ENCODE measurements around the gene TTLL8. TPM values are rescaled to one million over a fixed set of nuclear protein-coding genes. Genes with fewer than 3 reads are reported as not detected.

TTLL8 gene
- polyA plus RNA-seq, 1 of the 3 experiments (the other 2 are of a cell fraction), result not detected

DNA sequence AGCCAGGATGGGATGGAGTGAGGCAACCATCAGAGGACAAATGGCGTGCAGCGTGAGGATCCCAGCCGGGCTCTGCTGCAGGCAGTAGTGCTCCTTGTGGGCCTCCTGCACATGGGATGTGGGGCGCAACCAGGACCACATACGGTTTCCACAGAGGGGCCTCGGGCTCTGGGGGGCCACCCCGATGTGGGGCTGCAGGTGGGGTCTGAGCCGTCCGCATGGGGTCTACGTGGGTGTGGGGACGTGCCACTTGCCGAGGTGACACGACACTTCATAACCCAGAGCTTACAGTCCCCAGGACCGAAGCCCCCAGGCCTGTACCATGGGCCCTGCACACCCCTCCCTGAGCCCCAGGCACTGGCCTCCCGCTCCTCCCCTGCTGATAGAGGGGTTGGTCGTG lies 10.8 kb downstream of the TTLL8 start:
- H3K36me3 ChIP-seq (replicated peaks in 1 of 2; ENCODE audit: control insufficient read depth in 1 of 2, insufficient read depth in 2 of 2, low read length in 1 of 2), result no peaks in the 10 kb centered on the region
- no peaks in the 10 kb centered on the region for H3K79me2 ChIP-seq (ENCODE audit: insufficient read depth)
- H2AFZ ChIP-seq (ENCODE audit: low read depth), result no peak overlapping the region
- H3F3A ChIP-seq (replicated peaks; ENCODE audit: insufficient read depth), result no peaks in the 10 kb centered on the region
- no peaks in the 10 kb centered on the region for H4K20me1 ChIP-seq (ENCODE audit: insufficient read depth)
- peak; percentile 23 for DNase-seq
- H3K27ac ChIP-seq (ENCODE audit: low read depth in 2 of 2, low read length in 1 of 2), result no peak overlapping the region
- no peaks in the 10 kb centered on the region for H3K9me3 ChIP-seq
- no peak for TF ChIP-seq TCF12 (IDR thresholded peaks at IDR 0.05)
- no peak for TF ChIP-seq EZH2phosphoT487 (IDR thresholded peaks at IDR 0.05; ENCODE audit: borderline replicate concordance, low read depth)
- no peak for TF ChIP-seq JUND (IDR thresholded peaks at IDR 0.05)
- no peak for TF ChIP-seq GABPA (IDR thresholded peaks at IDR 0.05; ENCODE audit: low read depth)
- no peak for TF ChIP-seq POLR2AphosphoS5 (IDR thresholded peaks at IDR 0.05; ENCODE audit: low read depth, low read length)
- TF ChIP-seq, protein P1, sequence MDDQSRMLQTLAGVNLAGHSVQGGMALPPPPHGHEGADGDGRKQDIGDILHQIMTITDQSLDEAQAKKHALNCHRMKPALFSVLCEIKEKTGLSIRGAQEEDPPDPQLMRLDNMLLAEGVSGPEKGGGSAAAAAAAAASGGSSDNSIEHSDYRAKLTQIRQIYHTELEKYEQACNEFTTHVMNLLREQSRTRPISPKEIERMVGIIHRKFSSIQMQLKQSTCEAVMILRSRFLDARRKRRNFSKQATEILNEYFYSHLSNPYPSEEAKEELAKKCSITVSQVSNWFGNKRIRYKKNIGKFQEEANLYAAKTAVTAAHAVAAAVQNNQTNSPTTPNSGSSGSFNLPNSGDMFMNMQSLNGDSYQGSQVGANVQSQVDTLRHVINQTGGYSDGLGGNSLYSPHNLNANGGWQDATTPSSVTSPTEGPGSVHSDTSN (IDR thresholded peaks at IDR 0.05), result no peak
- 69% methylated on average over 3 of the region's 16 CpGs for WGBS (ENCODE audit: low lambda C conversion rate)
- CTCF ChIA-PET, result interaction anchor here (0.6 kb wide), 1 partner anchor 30 kb away, joined by 3 read pairs; no protein-coding TSS in a partner anchor
- no peaks in the 10 kb centered on the region for H3K9me2 ChIP-seq
- peaks cover 12% of the 10 kb centered on the region for H3K27me3 ChIP-seq (ENCODE audit: insufficient read depth)
- H3K4me1 ChIP-seq (ENCODE audit: control insufficient read depth in 1 of 2, insufficient read depth in 2 of 2, low read depth in 1 of 2, low read length in 1 of 2), result no peaks in the 10 kb centered on the region
- no peak overlapping the region for H3K4me3 ChIP-seq (ENCODE audit: low read depth in 2 of 2, low read length in 1 of 2)
- H3K4me2 ChIP-seq, result no peak overlapping the region
- H3K9ac ChIP-seq, result no peak overlapping the region
- POLR2A ChIA-PET, result no interaction called here

DNA sequence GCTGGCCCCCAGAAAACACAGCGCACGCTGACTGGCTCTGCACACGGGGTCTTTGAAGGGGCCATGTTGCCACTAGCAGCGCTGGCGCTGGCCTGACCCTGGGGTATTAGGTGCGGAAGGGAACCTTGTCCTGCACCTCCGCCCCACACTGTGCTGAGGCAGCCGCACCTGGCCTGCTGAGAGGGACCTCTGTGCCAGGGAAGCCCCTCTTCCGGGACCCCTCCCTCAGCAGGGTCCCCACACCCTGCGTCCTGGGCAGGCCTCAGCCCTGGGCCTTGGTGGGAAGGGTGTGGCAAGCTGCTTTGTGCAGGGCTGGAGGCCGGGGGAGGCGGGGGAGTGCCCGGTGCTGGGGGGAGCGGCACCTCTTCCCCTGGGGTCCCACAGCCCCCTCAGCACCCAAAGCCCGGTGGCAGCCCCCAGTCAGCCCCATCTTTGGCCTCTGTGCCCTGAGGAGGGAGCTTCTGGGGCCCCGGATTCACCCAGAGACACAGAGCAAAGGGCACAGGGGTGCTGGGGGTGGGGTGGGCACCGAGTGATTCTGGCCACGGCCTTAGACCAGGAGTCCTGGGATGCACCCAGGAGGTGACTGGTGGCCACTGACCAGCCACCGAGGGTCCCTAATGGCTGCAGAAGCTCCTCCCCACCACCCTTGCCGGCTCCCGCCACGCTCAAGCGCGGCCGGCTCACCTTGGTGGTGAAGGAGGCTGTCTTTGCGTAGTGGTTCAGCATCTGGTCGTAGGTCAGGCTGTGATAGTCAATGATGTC lies 11.4 kb downstream of the TTLL8 start:
- H3K79me2 ChIP-seq (ENCODE audit: insufficient read depth), result no peaks in the 10 kb centered on the region
- WGBS (ENCODE audit: low lambda C conversion rate), result 67% methylated on average over 18 of the region's 27 CpGs
- peaks cover 12% of the 10 kb centered on the region for H3K27me3 ChIP-seq (ENCODE audit: insufficient read depth)
- H3K27ac ChIP-seq (ENCODE audit: low read depth in 2 of 2, low read length in 1 of 2), result no peak overlapping the region
- H3K4me1 ChIP-seq (ENCODE audit: control insufficient read depth in 1 of 2, insufficient read depth in 2 of 2, low read depth in 1 of 2, low read length in 1 of 2), result no peaks in the 10 kb centered on the region
- H3K9me2 ChIP-seq, result no peaks in the 10 kb centered on the region
- H3K4me2 ChIP-seq, result no peak overlapping the region
- DNase-seq, result peak; percentile 36
- no peak overlapping the region for H3K9ac ChIP-seq
- no peaks in the 10 kb centered on the region for H3K36me3 ChIP-seq (replicated peaks in 1 of 2; ENCODE audit: control insufficient read depth in 1 of 2, insufficient read depth in 2 of 2, low read length in 1 of 2)
- no peaks in the 10 kb centered on the region for H4K20me1 ChIP-seq (ENCODE audit: insufficient read depth)
- no peaks in the 10 kb centered on the region for H3F3A ChIP-seq (replicated peaks; ENCODE audit: insufficient read depth)
- ChIA-PET CTCF (interaction anchor here (1.0 kb wide), 1 partner anchor 10 kb away, joined by 3 read pairs; no protein-coding TSS in a partner anchor), POLR2A (no interaction called here)
- TF ChIP-seq TAF1 (IDR thresholded peaks at IDR 0.05; ENCODE audit: borderline replicate concordance, low read depth, low read length) (no peak), GABPA (IDR thresholded peaks at IDR 0.05; ENCODE audit: low read depth) (no peak), RXRA (IDR thresholded peaks at IDR 0.05; ENCODE audit: borderline replicate concordance, low read depth) (no peak), SIN3A (IDR thresholded peaks at IDR 0.05; ENCODE audit: borderline replicate concordance, low read depth, low read length) (no peak)
- H2AFZ ChIP-seq (ENCODE audit: low read depth), result no peak overlapping the region
- H3K9me3 ChIP-seq, result no peaks in the 10 kb centered on the region
- no peak overlapping the region for H3K4me3 ChIP-seq (ENCODE audit: low read depth in 2 of 2, low read length in 1 of 2)

DNA sequence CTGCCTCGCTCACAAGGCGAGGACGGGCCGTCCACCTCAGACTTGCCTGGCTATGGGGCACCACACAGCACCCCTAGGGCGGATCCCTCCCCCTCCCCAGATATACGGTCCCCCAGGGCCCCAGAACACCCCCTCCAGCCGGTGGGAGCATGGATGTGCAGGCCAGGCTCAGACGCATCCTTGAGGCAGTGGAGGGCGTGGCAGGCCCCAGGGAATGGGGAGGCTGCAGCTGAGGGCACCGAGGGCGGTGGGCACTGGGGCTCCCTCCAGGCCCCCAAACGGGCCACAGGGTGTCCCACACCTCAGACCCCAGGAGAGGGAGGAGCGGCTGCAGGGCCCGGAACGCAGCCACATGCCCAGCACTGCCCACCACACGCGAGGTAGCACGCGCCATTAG lies 12.1 kb downstream of the TTLL8 start:
- H3K9me3 ChIP-seq, result no peaks in the 10 kb centered on the region
- H3K4me2 ChIP-seq, result no peak overlapping the region
- no peaks in the 10 kb centered on the region for H3K36me3 ChIP-seq (replicated peaks in 1 of 2; ENCODE audit: control insufficient read depth in 1 of 2, insufficient read depth in 2 of 2, low read length in 1 of 2)
- H3K79me2 ChIP-seq (ENCODE audit: insufficient read depth), result no peaks in the 10 kb centered on the region
- no peaks in the 10 kb centered on the region for H3K4me1 ChIP-seq (ENCODE audit: control insufficient read depth in 1 of 2, insufficient read depth in 2 of 2, low read depth in 1 of 2, low read length in 1 of 2)
- no peaks in the 10 kb centered on the region for H3K9me2 ChIP-seq
- H3K4me3 ChIP-seq (ENCODE audit: low read depth in 2 of 2, low read length in 1 of 2), result no peak overlapping the region
- H3K27me3 ChIP-seq (ENCODE audit: insufficient read depth), result peaks cover 12% of the 10 kb centered on the region
- no peaks in the 10 kb centered on the region for H3F3A ChIP-seq (replicated peaks; ENCODE audit: insufficient read depth)
- POLR2A ChIA-PET, result no interaction called here
- H3K27ac ChIP-seq (ENCODE audit: low read depth in 2 of 2, low read length in 1 of 2), result no peak overlapping the region
- no peak for DNase-seq
- H4K20me1 ChIP-seq (ENCODE audit: insufficient read depth), result no peaks in the 10 kb centered on the region
- WGBS (ENCODE audit: low lambda C conversion rate), result 68% methylated on average over 16 of the region's 19 CpGs
- CTCF ChIA-PET, result interaction anchor here (1.0 kb wide), 1 partner anchor 10 kb away, joined by 3 read pairs; no protein-coding TSS in a partner anchor
- TF ChIP-seq, protein P2, sequence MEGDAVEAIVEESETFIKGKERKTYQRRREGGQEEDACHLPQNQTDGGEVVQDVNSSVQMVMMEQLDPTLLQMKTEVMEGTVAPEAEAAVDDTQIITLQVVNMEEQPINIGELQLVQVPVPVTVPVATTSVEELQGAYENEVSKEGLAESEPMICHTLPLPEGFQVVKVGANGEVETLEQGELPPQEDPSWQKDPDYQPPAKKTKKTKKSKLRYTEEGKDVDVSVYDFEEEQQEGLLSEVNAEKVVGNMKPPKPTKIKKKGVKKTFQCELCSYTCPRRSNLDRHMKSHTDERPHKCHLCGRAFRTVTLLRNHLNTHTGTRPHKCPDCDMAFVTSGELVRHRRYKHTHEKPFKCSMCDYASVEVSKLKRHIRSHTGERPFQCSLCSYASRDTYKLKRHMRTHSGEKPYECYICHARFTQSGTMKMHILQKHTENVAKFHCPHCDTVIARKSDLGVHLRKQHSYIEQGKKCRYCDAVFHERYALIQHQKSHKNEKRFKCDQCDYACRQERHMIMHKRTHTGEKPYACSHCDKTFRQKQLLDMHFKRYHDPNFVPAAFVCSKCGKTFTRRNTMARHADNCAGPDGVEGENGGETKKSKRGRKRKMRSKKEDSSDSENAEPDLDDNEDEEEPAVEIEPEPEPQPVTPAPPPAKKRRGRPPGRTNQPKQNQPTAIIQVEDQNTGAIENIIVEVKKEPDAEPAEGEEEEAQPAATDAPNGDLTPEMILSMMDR (IDR thresholded peaks at IDR 0.05), result no peak
- TF ChIP-seq RXRA (IDR thresholded peaks at IDR 0.05; ENCODE audit: borderline replicate concordance, low read depth) (no peak), MXI1 (IDR thresholded peaks at IDR 0.05; ENCODE audit: low read depth, low read length) (no peak), SIN3A (IDR thresholded peaks at IDR 0.05; ENCODE audit: borderline replicate concordance, low read depth, low read length) (no peak), SMC3 (IDR thresholded peaks at IDR 0.05; ENCODE audit: low read depth, low read length) (no peak), POLR2AphosphoS5 (IDR thresholded peaks at IDR 0.05; ENCODE audit: low read depth, low read length) (no peak), NFIC (IDR thresholded peaks at IDR 0.05; ENCODE audit: borderline replicate concordance) (no peak), RAD21 (IDR thresholded peaks at IDR 0.05; ENCODE audit: low read length) (no peak), FOXM1 (IDR thresholded peaks at IDR 0.05; ENCODE audit: low read depth) (no peak), RFX5 (IDR thresholded peaks at IDR 0.05; ENCODE audit: low read length) (no peak)
- no peak overlapping the region for H2AFZ ChIP-seq (ENCODE audit: low read depth)
- no peak overlapping the region for H3K9ac ChIP-seq
